Activated CD8-positive, alpha-beta memory T cell treated with anti-CD3 and anti-CD28 coated beads for 4 hours (primary cell): Measurements from ENCODE around the gene PLSCR2.
"Not testable (repeated sequence)": the region's sequence is repeated elsewhere in the genome, so short reads cannot be mapped to it uniquely, and the experiment has no call there.

ENCODE experiments used
- DNase-seq, 2 donors: peaks; one replicate each; pipeline ENCODE4 v3.0.0-alpha.2; 2020; ENCODE audit warnings: low read depth in 2 of 2

The PLSCR2 gene

DNA sequence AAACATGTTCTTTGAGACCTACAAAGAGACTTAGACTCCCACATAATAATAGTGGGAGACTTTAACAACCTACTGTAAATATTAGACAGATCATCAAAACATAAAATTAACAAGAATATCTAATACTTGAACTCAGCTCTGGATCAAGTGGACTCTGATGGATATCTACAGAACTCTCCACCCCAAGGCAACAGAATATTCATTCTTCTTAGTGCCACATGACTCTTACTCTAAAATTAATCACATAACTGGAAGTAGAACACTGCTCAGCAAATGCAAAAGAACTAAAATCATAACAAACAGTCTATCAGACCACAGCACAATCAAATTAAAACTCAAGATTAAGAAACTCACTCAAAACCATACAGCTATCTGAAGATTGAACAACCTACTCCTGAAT is 15.9 kb upstream of the PLSCR2 start:
- DNase-seq, result no peak

DNA sequence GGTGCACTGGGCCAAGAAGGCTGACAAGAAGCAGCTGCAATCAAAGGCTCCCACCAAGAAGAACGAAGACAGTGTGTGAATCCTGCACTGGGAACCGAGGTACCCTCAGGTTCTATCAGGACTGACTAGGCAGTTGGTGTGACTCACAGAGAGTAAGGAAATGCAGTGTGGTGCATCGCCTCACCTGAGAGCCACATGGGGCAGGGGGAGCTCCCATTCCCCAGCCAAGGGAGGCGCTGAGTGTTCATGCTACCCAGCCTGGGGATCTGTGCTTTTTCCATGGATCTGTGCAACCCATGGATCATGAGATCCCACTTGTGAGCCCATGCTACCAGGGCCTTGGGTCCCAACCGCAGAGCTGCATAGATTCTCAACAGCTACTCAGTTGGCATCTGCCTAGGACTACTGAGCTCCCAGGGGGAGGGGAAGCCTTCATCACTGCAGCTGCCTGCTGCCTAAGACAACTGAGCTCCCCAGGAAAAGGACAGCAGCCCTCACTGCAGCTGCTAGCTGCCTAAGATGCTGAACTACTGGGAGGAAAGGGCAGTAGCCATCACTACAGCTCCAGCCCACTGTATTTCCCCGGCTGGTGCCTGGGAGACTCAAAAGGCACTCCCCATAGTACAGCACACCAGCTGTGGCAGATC is 6.9 kb upstream of the PLSCR2 start:
- no peak for DNase-seq

DNA sequence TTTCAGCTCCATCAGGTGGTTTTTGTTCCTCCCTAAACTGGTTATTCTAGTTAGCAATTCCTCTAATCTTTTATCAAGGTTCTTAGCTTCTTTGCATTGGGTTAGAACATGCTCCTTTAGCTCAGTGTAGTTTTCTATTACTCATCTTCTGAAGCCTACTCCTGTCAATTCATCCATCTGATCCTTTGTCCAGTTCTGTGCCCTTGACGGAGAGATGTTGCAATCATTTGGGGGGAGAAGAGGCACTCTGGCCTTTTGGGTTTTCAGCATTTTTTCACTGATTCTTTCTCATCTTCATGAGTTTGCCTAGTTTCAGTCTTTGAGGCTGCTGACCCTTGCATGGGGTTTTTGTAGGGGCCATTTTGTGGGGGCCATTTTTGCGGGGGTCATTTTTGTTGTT is 5.6 kb upstream of the PLSCR2 start:
- not testable (repeated sequence) for DNase-seq

DNA sequence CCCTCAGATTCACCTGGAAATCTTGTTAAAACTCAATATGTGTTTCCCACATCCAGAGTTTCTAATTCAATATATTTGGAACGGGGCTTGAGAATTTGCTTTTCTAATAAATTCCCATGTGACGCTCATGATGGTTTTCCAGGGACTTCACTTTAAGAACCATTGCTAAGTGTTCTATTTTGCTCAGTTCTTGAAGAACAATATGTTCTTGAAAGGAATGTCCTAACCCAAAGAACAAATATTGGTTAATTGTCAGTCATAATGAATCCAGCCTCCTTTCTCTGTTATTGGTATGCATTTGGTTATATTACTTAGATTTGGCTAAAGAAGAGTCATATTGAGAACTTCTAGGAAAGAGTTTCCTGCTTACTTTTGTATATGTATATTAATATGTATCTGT is 4.4 kb upstream of the PLSCR2 start:
- DNase-seq, result no peak

GRCh38 chr3:146472611-146473010 is 3.2 kb upstream of the PLSCR2 start:
- no peak for DNase-seq

GRCh38 chr3:146471012-146471411 is 1.7 kb upstream of the PLSCR2 start:
- no peak for DNase-seq

- no peak for DNase-seq
Measured at GRCh38 chr3:146470425-146470990, 1.1 kb upstream of the PLSCR2 start.

DNA sequence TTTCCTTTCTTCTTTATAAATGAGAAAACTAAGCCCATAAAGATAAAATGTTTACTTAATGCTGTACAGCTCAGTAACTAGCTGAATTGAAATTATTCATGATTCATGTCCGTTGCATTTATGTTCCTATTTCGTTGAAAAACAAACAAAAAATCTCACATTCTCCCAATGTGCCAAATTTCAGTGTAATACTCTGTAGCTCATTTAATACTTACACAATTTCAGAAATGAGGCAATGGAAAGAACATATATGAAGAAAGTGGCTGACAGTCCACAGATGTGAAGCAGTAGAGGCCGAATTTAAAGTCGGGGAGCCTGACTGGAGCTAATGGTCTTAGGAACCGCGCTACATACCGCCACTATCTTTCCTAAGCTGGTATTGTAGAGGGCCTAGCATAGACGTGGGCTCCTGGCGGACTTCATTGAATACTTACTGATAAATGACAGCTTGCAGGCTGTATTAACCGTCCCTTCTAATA is 651 bp downstream of the PLSCR2 start:
- DNase-seq, result no peak

DNA sequence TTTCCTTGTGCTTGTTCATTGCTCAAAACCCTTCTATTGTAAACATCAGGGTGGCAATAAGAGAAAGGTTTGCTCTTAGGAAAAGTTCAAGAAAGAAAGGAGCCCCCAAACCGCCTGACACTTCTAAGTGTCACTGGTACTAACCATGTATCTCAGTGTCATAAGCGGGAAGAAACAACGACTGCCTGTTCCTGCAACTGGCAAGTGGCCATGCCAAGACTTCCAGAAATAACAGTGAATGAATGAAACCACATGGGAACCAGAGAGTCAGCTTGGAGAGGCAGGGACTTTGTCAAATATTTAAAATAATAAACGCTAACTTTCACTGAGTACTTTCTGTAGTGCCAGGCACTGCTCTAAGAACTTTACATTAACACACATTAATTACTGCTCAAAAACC is 1.1 kb downstream of the PLSCR2 start:
- no peak for DNase-seq

DNA sequence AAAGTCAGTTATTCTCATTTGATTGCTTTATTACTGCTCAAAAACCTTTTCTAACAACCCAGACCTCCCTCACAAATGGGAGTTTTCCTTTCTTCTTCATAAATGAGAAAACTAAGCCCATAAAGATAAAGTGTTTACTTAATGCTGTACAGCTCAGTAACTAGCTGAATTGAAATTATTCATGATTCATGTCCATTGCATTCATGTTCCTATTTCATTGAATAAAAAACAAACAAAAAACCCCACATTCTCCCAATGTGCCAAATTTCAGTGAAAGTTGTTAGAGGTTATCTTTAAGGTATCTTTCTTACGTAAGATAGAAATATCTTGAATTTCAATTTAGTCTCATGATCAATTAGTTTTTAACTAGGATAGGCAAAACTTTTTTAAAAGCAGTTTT is 2.8 kb downstream of the PLSCR2 start:
- no peak for DNase-seq

DNA sequence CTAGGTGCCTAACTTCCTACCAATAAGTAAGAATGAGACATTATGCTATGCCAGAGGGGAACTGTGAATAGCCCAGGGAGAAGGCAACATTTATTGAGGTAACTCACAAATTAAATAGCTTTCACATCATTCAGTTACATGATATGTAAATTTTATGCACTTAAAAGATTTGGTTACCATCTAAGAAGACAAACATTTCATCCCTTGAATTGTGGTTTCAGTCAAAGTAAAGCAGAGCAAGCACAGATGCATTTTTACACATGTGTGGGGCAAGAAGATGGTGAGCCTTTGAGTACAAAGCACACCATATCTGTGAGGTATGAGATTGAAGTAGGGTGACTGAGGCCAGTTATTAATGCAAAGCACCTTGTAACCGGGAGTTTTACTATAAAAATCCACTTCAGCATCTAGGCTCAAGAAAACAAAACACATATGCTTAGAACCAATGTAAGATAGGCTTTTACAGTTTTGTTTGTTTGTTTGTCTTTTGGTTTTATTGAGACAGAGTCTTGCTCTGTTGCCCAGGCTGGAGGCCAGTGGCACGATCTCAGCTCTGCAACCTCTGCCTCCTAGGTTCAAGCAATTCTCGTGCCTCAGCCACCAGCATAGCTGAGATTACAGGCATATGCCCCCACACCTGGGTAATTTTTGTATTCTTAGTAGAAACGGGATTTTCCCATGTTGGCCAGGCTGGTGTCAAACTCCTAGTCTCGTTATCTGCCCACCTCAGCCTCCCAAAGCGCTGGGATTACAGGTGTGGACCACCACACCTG is 3.5 kb downstream of the PLSCR2 start:
- no peak for DNase-seq

DNA sequence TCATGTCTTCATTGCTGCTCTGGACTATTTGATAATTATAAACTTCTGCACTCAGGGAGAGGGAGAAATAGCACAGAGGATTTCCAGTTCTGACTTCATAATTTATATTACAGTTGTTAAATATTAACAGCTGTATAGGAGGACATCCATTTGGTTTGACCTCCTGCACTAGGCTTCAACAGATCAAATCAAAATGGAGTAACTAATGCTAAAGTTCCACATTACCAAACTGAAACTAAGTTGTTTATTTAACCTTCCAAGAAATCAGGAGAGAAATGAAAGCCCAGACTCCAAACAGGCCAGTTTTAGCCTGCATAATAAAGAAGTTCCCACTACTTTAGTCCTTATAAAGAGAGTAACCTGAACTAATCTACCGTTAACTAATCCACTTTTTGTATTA is 4.6 kb downstream of the PLSCR2 start:
- no peak for DNase-seq

DNA sequence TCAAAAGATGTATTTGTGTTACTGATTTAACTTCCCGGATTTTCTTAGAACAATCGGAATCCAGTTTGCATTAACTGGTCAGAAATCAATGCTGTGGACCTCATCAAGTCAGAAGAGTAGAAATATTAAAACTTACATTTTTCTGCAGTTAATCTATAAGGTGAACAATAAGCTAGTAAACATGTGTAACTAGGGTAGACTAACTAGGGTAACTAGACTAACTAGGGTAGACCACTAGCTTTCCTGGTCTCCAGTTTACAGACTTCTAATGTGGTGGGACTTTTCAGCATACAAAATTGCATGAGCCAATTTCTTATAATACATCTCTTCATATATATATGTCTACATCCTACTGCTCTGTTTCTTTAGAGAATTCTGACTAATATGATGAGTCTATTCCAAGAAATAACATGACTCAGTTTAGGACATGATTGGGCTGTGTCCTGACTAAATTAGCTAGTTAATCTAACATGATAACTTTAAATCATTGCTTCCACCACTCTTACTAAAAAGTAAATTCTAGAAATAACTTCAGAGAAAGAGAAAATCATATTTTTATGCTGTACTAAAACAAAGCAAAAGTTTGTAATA is 5.3 kb downstream of the PLSCR2 start:
- DNase-seq, result no peak

DNA sequence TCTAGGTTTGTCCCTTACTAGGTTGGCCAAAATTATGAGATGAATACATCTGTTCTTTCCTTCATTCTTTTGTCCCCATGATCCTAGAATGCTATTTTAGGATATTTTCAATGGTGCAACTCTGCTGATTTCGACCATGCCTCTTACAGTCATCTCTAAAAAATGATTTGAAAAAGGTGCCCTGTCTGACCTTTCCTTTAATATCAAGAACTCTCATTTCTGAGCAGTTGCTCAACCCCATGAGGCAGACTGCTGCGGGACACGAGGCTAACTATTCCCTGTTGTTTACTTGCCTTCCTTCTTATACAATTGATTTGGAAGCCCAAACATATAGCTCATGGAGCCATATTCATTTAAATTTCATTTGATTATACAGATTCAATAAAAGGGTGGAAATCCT is 14.6 kb downstream of the PLSCR2 start:
- no peak for DNase-seq

DNA sequence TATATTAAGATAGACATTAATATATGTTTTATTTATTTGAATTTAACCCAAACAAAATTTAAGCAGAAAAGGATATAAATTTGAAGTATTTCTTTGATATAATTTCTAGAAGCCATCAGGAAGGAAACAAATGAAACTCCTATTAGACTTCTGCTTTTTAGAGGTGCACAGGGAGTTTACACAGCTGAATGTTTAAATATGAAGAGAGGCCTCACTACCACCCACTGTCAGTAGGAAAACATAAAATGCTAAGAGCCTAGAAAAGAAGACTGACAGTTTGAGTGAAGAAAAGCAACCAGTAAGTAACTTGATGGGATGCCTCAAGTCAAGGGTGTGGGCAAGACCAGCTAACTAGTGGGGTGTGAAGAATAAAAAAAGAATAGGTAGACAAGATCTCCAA is 19.7 kb downstream of the PLSCR2 start:
- no peak for DNase-seq

DNA sequence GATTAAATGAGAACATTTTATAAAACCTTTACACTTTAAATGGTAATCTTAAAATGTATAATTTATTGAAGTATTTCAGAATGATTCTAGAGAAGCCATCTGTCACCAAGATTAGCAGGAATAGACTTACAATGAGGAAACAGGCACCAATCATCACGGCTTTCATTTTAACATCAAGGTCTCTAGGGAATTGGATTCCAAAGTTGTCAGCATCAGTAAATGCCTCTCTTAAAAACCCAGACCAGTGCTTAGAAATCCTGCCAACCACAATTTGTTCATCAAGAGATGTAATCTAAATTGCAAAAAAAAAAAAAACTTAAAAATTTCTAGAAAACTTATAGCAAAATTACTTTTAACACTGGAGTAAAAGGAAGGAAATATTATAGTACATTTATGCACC is 20.3 kb downstream of the PLSCR2 start:
- DNase-seq, result no peak

DNA sequence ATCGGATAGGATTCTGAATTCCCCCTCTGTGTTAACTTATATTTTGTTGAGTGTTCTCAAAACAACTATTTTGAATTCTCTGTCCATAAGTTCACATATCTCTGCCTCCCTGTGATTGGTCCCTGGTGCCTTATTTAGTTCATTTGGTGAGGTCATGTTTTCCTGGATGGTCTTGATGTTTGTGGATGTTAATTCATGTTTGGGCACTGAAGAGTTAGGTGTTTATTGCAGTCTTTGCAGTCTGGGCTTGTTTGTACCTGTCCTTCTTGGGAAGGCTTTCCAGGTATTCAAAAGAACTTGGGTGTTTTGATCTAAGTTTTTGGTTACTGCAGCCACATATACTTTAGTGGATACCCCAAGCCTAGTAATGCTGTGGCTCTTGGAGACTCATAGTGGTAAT is 23.3 kb downstream of the PLSCR2 start:
- DNase-seq, result no peak

DNA sequence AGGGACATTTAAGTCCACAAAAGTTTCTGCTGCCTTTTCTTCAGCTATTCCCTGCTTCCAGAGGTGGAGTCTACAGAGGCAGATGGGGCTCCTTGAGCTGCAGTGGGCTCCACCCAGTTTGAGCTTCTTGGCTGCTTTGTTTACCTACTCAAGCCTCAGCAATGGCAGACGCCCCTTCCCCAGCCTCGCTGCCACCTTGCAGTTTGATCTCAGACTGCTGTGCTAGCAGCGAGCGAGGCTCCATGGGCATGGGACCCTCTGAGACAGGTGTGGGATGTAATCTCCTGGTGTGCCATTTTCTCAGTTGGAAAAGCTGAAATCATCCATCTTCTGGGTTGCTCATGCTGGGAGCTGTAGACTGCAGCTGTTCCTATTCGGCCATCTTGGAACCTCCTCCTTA is 29.1 kb downstream of the PLSCR2 start:
- not testable (repeated sequence) for DNase-seq

DNA sequence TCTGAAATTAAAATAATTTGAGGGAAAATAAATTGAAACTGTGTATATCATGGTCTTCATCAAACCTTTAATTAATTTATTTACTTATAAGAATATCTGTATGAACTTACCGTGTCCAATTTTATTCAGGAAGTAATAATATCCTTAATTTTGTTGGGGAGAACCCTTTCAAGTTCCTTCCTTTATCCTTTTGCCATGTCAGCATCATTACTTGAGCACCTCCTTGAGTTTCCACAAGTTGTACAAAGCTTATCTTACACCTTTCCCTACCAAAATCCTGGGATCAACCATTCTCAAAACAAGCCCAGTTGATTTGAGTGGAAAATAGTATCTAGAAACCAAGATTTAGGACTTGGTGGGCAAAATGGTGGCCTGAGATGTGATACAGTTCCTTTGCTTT is 37.3 kb downstream of the PLSCR2 start:
- DNase-seq, result no peak

- DNase-seq, result no peak
Measured at GRCh38 chr3:146431240-146431639, 38.1 kb downstream of the PLSCR2 start.

GRCh38 chr3:146425341-146425740 is 44.0 kb downstream of the PLSCR2 start:
- no peak for DNase-seq

GRCh38 chr3:146421819-146422759 is 47.3 kb downstream of the PLSCR2 start:
- no peak for DNase-seq
